Activated CD8-positive, alpha-beta memory T cell treated with anti-CD3 and anti-CD28 coated beads for 36 hours (primary cell): Measurements from ENCODE around the gene SLC50A1. TPM values are rescaled to one million over a fixed set of nuclear protein-coding genes. Genes with fewer than 3 reads are reported as not detected.

Experiments
- CTCF ChIA-PET: fragments of 350-600 bp; sonication (Branson Sonifier 250); formaldehyde crosslinking; loops from one replicate; lab custom pipeline; 2021; ENCODE audit warnings: antibody characterized with exemption; lab: Charles Lee
- POLR2A ChIA-PET: fragments of 350-600 bp; sonication (Branson Sonifier 250); formaldehyde crosslinking; loops from one replicate; lab custom pipeline; 2021; ENCODE audit warnings: antibody characterized with exemption; lab: Charles Lee
- total RNA-seq, 2 experiments: library from RNA; stranded (reverse); gene quantifications; one replicate each; pipeline ENCODE4 v1.2.3, GENCODE V29; 2021

SLC50A1 gene
- total RNA-seq, 2 experiments from 2014 or later, result 54.3 to 56.8 TPM

DNA sequence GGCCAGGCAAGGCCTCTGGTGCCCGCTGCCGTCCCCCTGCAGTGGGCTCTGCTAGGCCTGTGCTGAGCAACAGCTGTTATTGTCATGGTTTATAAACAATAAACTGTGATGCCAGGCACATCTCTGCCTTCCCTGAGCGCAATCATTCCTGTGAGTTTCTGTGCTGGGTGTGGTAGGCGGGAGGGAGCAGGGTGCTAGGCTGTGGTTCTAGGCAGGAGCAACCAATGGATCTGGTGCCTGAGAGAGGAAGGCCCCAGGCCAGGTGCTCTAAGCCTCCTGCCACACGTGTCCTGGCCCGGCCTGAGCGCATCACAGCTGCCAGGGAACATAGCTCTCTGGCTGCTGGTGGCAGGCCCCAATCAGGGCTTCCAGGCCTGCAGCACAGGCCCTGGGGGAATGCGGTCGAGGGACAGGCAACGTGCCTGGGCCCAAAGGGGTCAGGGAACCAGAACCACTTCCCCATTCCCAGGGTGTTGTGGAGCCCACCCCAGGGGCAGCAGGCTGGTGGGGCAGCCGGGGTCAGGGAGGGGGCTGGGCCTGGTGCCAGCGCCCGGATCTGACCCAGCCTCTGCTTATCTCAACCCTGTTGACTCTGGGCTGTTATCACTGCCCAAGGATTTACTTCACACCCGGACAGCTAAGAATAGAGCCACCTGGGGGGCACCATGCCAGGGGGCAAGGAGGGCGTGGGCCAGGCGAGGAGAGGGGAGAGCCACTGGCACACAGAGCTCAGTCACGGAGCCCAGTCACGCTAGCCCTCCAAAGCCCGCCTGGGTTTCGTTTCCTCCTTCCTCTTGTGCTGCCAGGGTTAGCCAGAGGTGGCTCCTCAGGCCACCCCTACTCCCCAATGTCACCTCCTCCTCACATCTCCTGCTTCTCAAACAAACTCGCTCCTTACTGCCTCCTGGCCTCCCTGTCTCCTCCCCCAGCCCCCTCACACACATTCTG, 49.5 kb downstream of the SLC50A1 start:
- ChIA-PET CTCF (interaction anchor here (0.8 to 1.8 kb wide), 4 partner anchors 8 to 22 kb away, joined by 3 to 13 read pairs (median 4); no protein-coding TSS in a partner anchor), POLR2A (no interaction called here)

DNA sequence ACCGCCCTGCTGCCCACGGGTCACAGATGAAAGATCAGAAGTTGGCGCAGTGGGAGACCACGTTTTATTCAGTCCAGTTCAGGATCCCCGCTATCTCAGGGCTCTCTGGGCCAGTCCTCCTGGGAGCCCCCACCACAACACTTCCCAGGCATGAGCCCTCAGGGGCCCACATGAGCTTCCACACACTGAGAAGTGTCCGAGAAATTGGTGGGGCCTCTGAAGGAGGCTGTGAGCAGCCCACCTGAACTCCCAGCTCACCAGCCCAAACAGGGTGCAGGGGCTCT, 50.1 kb downstream of the SLC50A1 start:
- CTCF ChIA-PET, result interaction anchor here (1.1 to 1.8 kb wide), 3 partner anchors 8 to 10 kb away, joined by 3 to 13 read pairs (median 6); no protein-coding TSS in a partner anchor
- POLR2A ChIA-PET, result no interaction called here

DNA sequence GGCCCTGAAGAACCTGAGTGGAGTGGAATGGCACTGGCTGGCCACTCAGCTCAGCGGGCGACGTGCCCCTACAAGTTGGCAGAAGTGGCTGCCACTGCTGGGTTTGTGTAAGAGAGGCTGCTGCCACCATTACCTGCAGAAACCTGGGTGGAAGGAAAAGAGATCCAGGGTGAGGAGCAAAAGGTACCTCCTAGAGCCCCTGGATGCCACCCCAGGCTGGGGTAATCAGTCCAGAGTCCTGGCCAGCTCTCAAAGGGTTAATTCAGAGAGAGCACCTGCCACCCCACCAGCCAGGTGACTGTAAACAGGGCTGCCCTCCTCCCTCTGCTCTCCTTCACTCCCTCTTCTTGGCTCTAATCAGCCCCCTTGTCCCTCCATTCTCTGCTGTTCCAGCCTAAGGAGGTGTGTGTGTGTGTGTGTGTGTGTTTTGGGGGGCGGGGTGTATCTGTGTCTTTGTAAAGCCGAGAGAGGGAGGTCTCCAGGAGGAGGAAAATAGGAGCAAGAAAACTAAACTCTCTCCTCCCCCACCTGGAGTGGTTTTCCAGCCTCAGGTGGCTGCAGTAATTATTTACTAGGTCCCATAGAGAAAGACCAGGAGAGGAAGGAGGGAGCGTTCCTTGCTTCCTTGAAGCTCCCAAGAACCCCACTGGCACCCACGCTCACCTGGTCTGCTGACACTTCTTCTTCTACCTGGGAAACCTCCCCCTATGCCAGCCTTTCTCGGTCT, 50.6 kb downstream of the SLC50A1 start:
- ChIA-PET POLR2A (interaction anchor here (0.6 kb wide), 1 partner anchor 50 kb away, joined by 5 read pairs; no protein-coding TSS in a partner anchor), CTCF (interaction anchor here (1.1 to 1.8 kb wide), 5 partner anchors 8 to 18 kb away, joined by 3 to 13 read pairs (median 4); partner anchors contain the start of gene KRTCAP2)

DNA sequence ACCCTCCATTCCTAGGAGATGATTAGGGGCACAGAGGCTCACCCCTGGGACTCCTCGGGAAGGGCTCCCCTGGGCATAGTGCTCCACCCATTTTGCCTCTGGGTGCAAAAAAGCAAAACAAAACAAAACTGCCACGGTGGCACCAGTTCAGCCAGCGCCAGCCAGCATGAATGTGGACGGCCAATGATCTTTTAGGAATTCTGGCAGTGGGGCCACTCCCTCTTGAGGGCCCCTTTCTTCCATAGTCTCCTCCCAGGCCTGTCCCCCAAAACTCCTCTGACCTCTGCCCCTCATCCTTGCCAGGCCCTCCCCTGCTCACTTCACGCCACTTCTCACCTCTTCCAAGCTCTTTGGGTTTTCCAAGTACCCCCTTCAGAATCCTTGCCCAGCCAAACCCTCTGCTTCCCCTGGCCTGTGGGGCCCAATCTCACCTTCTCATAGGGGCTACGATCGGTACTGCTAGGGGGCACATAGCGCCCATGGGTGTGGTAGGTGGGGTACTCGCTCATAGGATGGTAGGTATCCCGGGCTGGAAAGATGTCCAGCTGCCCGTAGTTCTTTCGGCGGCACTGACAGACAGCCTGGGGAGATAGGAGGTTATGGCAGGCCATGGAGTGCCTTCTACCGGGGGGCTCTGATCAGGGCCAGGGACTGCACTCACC, 51.3 kb downstream of the SLC50A1 start:
- CTCF ChIA-PET, result interaction anchor here (1.4 to 1.6 kb wide), 3 partner anchors 10 to 19 kb away, joined by 4 to 6 read pairs (median 4); partner anchors contain the start of gene KRTCAP2
- POLR2A ChIA-PET, result interaction anchor here (0.6 kb wide), 1 partner anchor 51 kb away, joined by 5 read pairs; no protein-coding TSS in a partner anchor

DNA sequence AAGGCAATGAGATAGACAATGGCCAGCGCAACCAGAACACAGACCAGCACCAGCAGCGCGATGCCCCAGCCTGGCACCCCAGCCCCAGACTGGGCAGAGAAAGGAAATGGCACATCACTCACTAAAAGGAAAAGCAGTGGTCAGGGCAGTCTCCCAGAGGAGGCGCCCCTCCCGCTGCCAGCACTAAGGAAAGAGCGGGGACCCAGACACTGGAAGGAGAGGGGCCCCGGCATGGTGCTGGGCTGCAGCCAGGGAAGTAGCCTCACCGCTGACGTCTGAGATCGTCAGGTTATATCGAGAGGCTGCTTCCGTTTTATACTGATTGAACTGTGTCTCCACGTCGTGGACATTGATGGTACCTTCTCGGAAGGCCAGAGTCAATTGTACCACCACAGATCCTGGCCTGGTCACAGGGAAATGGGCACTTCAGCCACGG, 51.8 kb downstream of the SLC50A1 start:
- CTCF ChIA-PET, result interaction anchor here (0.9 to 1.6 kb wide), 3 partner anchors 15 to 20 kb away, joined by 4 to 6 read pairs (median 4); partner anchors contain the start of gene KRTCAP2
- POLR2A ChIA-PET, result no interaction called here

DNA sequence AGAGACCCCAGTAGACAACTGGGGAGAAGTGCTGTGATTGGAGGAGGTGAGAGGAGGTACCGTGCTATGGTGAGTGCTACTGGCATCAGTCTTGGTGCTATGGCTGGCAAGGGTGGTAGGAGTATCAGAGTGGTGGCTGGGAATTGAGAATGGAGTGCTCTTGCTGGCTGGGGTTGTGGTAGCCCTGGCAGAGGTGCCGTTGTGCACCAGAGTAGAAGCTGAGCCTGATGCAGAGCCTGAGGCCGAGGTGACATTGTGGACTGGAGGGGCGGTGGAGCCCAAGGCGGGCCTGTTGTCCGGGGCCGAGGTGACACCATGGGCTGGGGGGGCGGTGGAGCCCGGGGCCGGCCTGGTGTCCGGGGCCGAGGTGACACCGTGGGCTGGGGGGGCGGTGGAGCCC, 52.6 kb downstream of the SLC50A1 start:
- POLR2A ChIA-PET, result no interaction called here
- CTCF ChIA-PET, result interaction anchor here (0.9 kb wide), 1 partner anchor 19 kb away, joined by 6 read pairs; no protein-coding TSS in a partner anchor

Other genes starting within 250 kb of the SLC50A1 start
- gene PMVK, start 199.1 kb upstream of the SLC50A1 start, total RNA-seq, result 10 to 100 TPM; 42.6 to 44.1 TPM
- gene PBXIP1, start 179.8 kb upstream of the SLC50A1 start, total RNA-seq, result 10 to 100 TPM; 11.2 to 11.7 TPM
- gene PYGO2, start 174.1 kb upstream of the SLC50A1 start, total RNA-seq, result 10 to 100 TPM; 28.7 to 30.1 TPM
- 10 to 100 TPM; 31.2 to 36.3 TPM for gene SHC1, start 165.1 kb upstream of the SLC50A1 start, total RNA-seq
- 100 to 1,000 TPM; 136 to 137 TPM for gene CKS1B, start 161.2 kb upstream of the SLC50A1 start, total RNA-seq
- 10 to 100 TPM; 62.8 to 63.2 TPM for gene FLAD1, start 152.5 kb upstream of the SLC50A1 start, total RNA-seq
- under 1 TPM in 1 of 2 experiments, not detected in 1; 0.61 TPM for gene LENEP, start 142.3 kb upstream of the SLC50A1 start, total RNA-seq
- gene ZBTB7B, start 133.1 kb upstream of the SLC50A1 start, total RNA-seq, result 10 to 100 TPM; 33.4 to 34.3 TPM
- under 1 TPM in 1 of 2 experiments, not detected in 1; 0.21 TPM for gene DCST2, start 102.1 kb upstream of the SLC50A1 start, total RNA-seq
- gene DCST1, start 102.0 kb upstream of the SLC50A1 start, total RNA-seq, result not detected
- 10 to 100 TPM; 38.5 to 44.6 TPM for gene ADAM15, start 84.5 kb upstream of the SLC50A1 start, total RNA-seq
- gene EFNA4, start 72.1 kb upstream of the SLC50A1 start, total RNA-seq, result 1 to 10 TPM; 3.4 to 4.6 TPM
- 1 to 10 TPM; 3.1 to 3.5 TPM for gene EFNA3, start 57.0 kb upstream of the SLC50A1 start, total RNA-seq
- gene EFNA1, start 8.0 kb upstream of the SLC50A1 start, total RNA-seq, result under 1 TPM in 1 of 2 experiments, not detected in 1; 0.15 TPM
- gene DPM3, start 4.7 kb downstream of the SLC50A1 start, total RNA-seq, result 10 to 100 TPM; 31.3 to 32.0 TPM
- 100 to 1,000 TPM; 179 to 199 TPM for gene KRTCAP2, start 37.5 kb downstream of the SLC50A1 start, total RNA-seq
- gene TRIM46, start 38.0 kb downstream of the SLC50A1 start, total RNA-seq, result 1 to 10 TPM; 7.3 to 7.8 TPM
- 1 to 10 TPM; 7.0 to 8.7 TPM for gene THBS3, start 72.0 kb downstream of the SLC50A1 start, total RNA-seq
- 10 to 100 TPM; 70.4 to 71.1 TPM for gene MTX1, start 72.8 kb downstream of the SLC50A1 start, total RNA-seq
- 10 to 100 TPM; 47.2 to 50.7 TPM for gene ENTREP3, start 119.6 kb downstream of the SLC50A1 start, total RNA-seq
- 100 to 1,000 TPM; 136 to 138 TPM for gene SCAMP3, start 126.5 kb downstream of the SLC50A1 start, total RNA-seq
- gene CLK2, start 137.7 kb downstream of the SLC50A1 start, total RNA-seq, result 10 to 100 TPM; 79.6 to 82.7 TPM
- 1 to 10 TPM; 3.4 to 3.7 TPM for gene HCN3, start 141.6 kb downstream of the SLC50A1 start, total RNA-seq
- gene PKLR, start 165.6 kb downstream of the SLC50A1 start, total RNA-seq, result not detected
- 100 to 1,000 TPM; 233 to 253 TPM for gene FDPS, start 173.0 kb downstream of the SLC50A1 start, total RNA-seq
- 10 to 100 TPM; 27.9 to 30.0 TPM for gene RUSC1, start 185.0 kb downstream of the SLC50A1 start, total RNA-seq